Mesothelial cell of epicardium (in vitro differentiated cells): ENCODE measurements around the gene TADA1. TPM values are rescaled to one million over a fixed set of nuclear protein-coding genes. Genes with fewer than 3 reads are reported as not detected.

Experiments used
- DNase-seq, 2 experiments: peaks; one replicate each; pipeline ENCODE4 v3.0.0; 2021; ENCODE audit warnings: low spot score in 2 of 2; ENCODE audit not compliant: unreplicated experiment in 2 of 2
- H3K27ac Mint-ChIP-seq: 2 replicates; pipeline ENCODE4 v1.8.0; 2021; ENCODE audit warnings: mixed read lengths
- H3K27me3 Mint-ChIP-seq: 2 replicates; pipeline ENCODE4 v1.8.0; 2021; ENCODE audit warnings: low read depth, mixed read lengths
- H3K36me3 Mint-ChIP-seq: 2 replicates; pipeline ENCODE4 v1.8.0; 2021; ENCODE audit warnings: mixed read lengths
- H3K4me1 Mint-ChIP-seq: 2 replicates; pipeline ENCODE4 v1.8.0; 2021; ENCODE audit warnings: mixed read lengths
- H3K4me3 Mint-ChIP-seq: 2 replicates; pipeline ENCODE4 v1.8.0; 2021; ENCODE audit warnings: mild to moderate bottlenecking, moderate library complexity, mixed read lengths
- H3K9me3 Mint-ChIP-seq: 2 replicates; pipeline ENCODE4 v1.8.0; 2021; ENCODE audit warnings: mixed read lengths
- CTCF ChIP-seq: fragments of 200-600 bp; sonication (generic); IDR thresholded peaks from one replicate; pipeline ENCODE4 v1.5.0; 2021; ENCODE audit warnings: antibody characterized with exemption; ENCODE audit not compliant: unreplicated experiment
- total RNA-seq: library from RNA; stranded (reverse); gene quantifications from 3 replicates; pipeline ENCODE4 v1.2.1, GENCODE V29; 2021

TADA1 gene
- total RNA-seq, 1 donor from 2014 or later = 17.4 TPM

GRCh38 chr1:166814611-166815010 is 61.5 kb downstream of the TADA1 start:
- DNase-seq = no peak

GRCh38 chr1:166813508-166814223 is 62.4 kb downstream of the TADA1 start:
- no peaks in the 10 kb centered on the region for H3K9me3 Mint-ChIP-seq
- H3K4me1 Mint-ChIP-seq = peaks cover 4% of the 10 kb centered on the region
- DNase-seq = no peak
- H3K27me3 Mint-ChIP-seq = peaks cover 11% of the 10 kb centered on the region
- TF ChIP-seq CTCF = no peak
- no peaks in the 10 kb centered on the region for H3K36me3 Mint-ChIP-seq
- H3K4me3 Mint-ChIP-seq = no peak overlapping the region
- H3K27ac Mint-ChIP-seq = no peak overlapping the region

More at GRCh38 chr1:166814611-166815010, 61.5 kb downstream of the TADA1 start:
- Mint-ChIP-seq H3K27ac (no peak overlapping the region), H3K4me3 (no peak overlapping the region), H3K4me1 (peaks cover 4% of the 10 kb centered on the region), H3K27me3 (peaks cover 11% of the 10 kb centered on the region), H3K36me3 (no peaks in the 10 kb centered on the region), H3K9me3 (no peaks in the 10 kb centered on the region)
- no peak for TF ChIP-seq CTCF

GRCh38 chr1:166811691-166812090 is 64.4 kb downstream of the TADA1 start:
- H3K27ac Mint-ChIP-seq = no peak overlapping the region
- no peak overlapping the region for H3K4me3 Mint-ChIP-seq

GRCh38 chr1:166808952-166809351 is 67.1 kb downstream of the TADA1 start:
- H3K27me3 Mint-ChIP-seq = peaks cover 11% of the 10 kb centered on the region
- no peak for TF ChIP-seq CTCF
- no peak overlapping the region for H3K27ac Mint-ChIP-seq
- no peaks in the 10 kb centered on the region for H3K4me1 Mint-ChIP-seq
- no peak overlapping the region for H3K4me3 Mint-ChIP-seq
- no peaks in the 10 kb centered on the region for H3K9me3 Mint-ChIP-seq
- no peak for DNase-seq
- no peaks in the 10 kb centered on the region for H3K36me3 Mint-ChIP-seq

More at GRCh38 chr1:166811691-166812090, 64.4 kb downstream of the TADA1 start:
- no peak for DNase-seq
- Mint-ChIP-seq H3K36me3 (no peaks in the 10 kb centered on the region), H3K4me1 (peaks cover 4% of the 10 kb centered on the region), H3K27me3 (peaks cover 10% of the 10 kb centered on the region), H3K9me3 (no peaks in the 10 kb centered on the region)
- no peak for TF ChIP-seq CTCF

Other genes starting within 250 kb of the TADA1 start
- gene POGK, start 36.8 kb downstream of the TADA1 start, total RNA-seq = 40.1 to 42.1 TPM (median 40.6 TPM) in 3 replicates
- gene ILDR2, start 99.3 kb upstream of the TADA1 start, total RNA-seq = 1.1 to 1.5 TPM (median 1.1 TPM) in 3 replicates
- not detected in 3 replicates for gene MAEL, start 113.0 kb upstream of the TADA1 start, total RNA-seq
- 1.2 to 1.9 TPM (median 1.6 TPM) in 3 replicates for gene GPA33, start 214.1 kb upstream of the TADA1 start, total RNA-seq
- gene STYXL2, start 217.8 kb upstream of the TADA1 start, total RNA-seq = 0.16 to 0.18 TPM in 2 of 3 replicates, not detected in the other